ENCODE measurements around the gene CAMTA1.

Gene CAMTA1

GRCh38 chr1:7652061-7652460 is 866.8 kb downstream of the CAMTA1 start:
- H3K36me3 ChIP-seq (ENCODE audit: control insufficient read depth, insufficient read depth, low read length), result no peaks in the 10 kb centered on the region
- no peak overlapping the region for H3K9ac ChIP-seq (ENCODE audit: low read depth, low read length)
- no peaks in the 10 kb centered on the region for H3K4me1 ChIP-seq (ENCODE audit: control insufficient read depth, insufficient read depth, low read length)
- H3K27me3 ChIP-seq (ENCODE audit: control insufficient read depth, insufficient read depth, low read length), result no peaks in the 10 kb centered on the region
- H3K9me3 ChIP-seq (ENCODE audit: control insufficient read depth, insufficient read depth, low read length), result no peaks in the 10 kb centered on the region
- no peak overlapping the region for H3K4me3 ChIP-seq (ENCODE audit: low read depth, low read length)
- H3K27ac ChIP-seq (ENCODE audit: low read depth, low read length), result no peak overlapping the region

GRCh38 chr1:7652515-7653098 is 867.4 kb downstream of the CAMTA1 start:
- no peaks in the 10 kb centered on the region for H3K27me3 ChIP-seq (ENCODE audit: control insufficient read depth, insufficient read depth, low read length)
- no peaks in the 10 kb centered on the region for H3K36me3 ChIP-seq (ENCODE audit: control insufficient read depth, insufficient read depth, low read length)
- H3K27ac ChIP-seq (ENCODE audit: low read depth, low read length), result no peak overlapping the region
- no peak overlapping the region for H3K9ac ChIP-seq (ENCODE audit: low read depth, low read length)
- H3K4me1 ChIP-seq (ENCODE audit: control insufficient read depth, insufficient read depth, low read length), result no peaks in the 10 kb centered on the region
- no peak overlapping the region for H3K4me3 ChIP-seq (ENCODE audit: low read depth, low read length)
- H3K9me3 ChIP-seq (ENCODE audit: control insufficient read depth, insufficient read depth, low read length), result no peaks in the 10 kb centered on the region

GRCh38 chr1:7654725-7655124 is 869.5 kb downstream of the CAMTA1 start:
- H3K9me3 ChIP-seq (ENCODE audit: control insufficient read depth, insufficient read depth, low read length), result no peaks in the 10 kb centered on the region

GRCh38 chr1:7655354-7655753 is 870.1 kb downstream of the CAMTA1 start:
- H3K27me3 ChIP-seq (ENCODE audit: control insufficient read depth, insufficient read depth, low read length), result no peaks in the 10 kb centered on the region
- no peak overlapping the region for H3K9ac ChIP-seq (ENCODE audit: low read depth, low read length)
- H3K4me3 ChIP-seq (ENCODE audit: low read depth, low read length), result no peak overlapping the region
- H3K4me1 ChIP-seq (ENCODE audit: control insufficient read depth, insufficient read depth, low read length), result no peaks in the 10 kb centered on the region
- no peaks in the 10 kb centered on the region for H3K9me3 ChIP-seq (ENCODE audit: control insufficient read depth, insufficient read depth, low read length)
- H3K27ac ChIP-seq (ENCODE audit: low read depth, low read length), result no peak overlapping the region
- H3K36me3 ChIP-seq (ENCODE audit: control insufficient read depth, insufficient read depth, low read length), result no peaks in the 10 kb centered on the region

More at GRCh38 chr1:7654725-7655124, 869.5 kb downstream of the CAMTA1 start:
- no peak overlapping the region for H3K27ac ChIP-seq (ENCODE audit: low read depth, low read length)
- no peak overlapping the region for H3K4me3 ChIP-seq (ENCODE audit: low read depth, low read length)
- H3K9ac ChIP-seq (ENCODE audit: low read depth, low read length), result no peak overlapping the region
- H3K27me3 ChIP-seq (ENCODE audit: control insufficient read depth, insufficient read depth, low read length), result no peaks in the 10 kb centered on the region
- H3K36me3 ChIP-seq (ENCODE audit: control insufficient read depth, insufficient read depth, low read length), result no peaks in the 10 kb centered on the region
- no peaks in the 10 kb centered on the region for H3K4me1 ChIP-seq (ENCODE audit: control insufficient read depth, insufficient read depth, low read length)

- H3K4me3 ChIP-seq (ENCODE audit: low read depth, low read length), result no peak overlapping the region
- no peaks in the 10 kb centered on the region for H3K4me1 ChIP-seq (ENCODE audit: control insufficient read depth, insufficient read depth, low read length)
- no peak overlapping the region for H3K27ac ChIP-seq (ENCODE audit: low read depth, low read length)
- no peaks in the 10 kb centered on the region for H3K36me3 ChIP-seq (ENCODE audit: control insufficient read depth, insufficient read depth, low read length)
- no peaks in the 10 kb centered on the region for H3K9me3 ChIP-seq (ENCODE audit: control insufficient read depth, insufficient read depth, low read length)
- no peak overlapping the region for H3K9ac ChIP-seq (ENCODE audit: low read depth, low read length)
- no peaks in the 10 kb centered on the region for H3K27me3 ChIP-seq (ENCODE audit: control insufficient read depth, insufficient read depth, low read length)
Measured at GRCh38 chr1:7656557-7657215, 871.4 kb downstream of the CAMTA1 start.

GRCh38 chr1:7657287-7658016 is 872.2 kb downstream of the CAMTA1 start:
- no peaks in the 10 kb centered on the region for H3K4me1 ChIP-seq (ENCODE audit: control insufficient read depth, insufficient read depth, low read length)
- H3K4me3 ChIP-seq (ENCODE audit: low read depth, low read length), result no peak overlapping the region
- H3K36me3 ChIP-seq (ENCODE audit: control insufficient read depth, insufficient read depth, low read length), result no peaks in the 10 kb centered on the region
- H3K27me3 ChIP-seq (ENCODE audit: control insufficient read depth, insufficient read depth, low read length), result no peaks in the 10 kb centered on the region
- H3K27ac ChIP-seq (ENCODE audit: low read depth, low read length), result no peak overlapping the region
- H3K9me3 ChIP-seq (ENCODE audit: control insufficient read depth, insufficient read depth, low read length), result no peaks in the 10 kb centered on the region
- no peak overlapping the region for H3K9ac ChIP-seq (ENCODE audit: low read depth, low read length)

- no peak overlapping the region for H3K4me3 ChIP-seq (ENCODE audit: low read depth, low read length)
- no peak overlapping the region for H3K27ac ChIP-seq (ENCODE audit: low read depth, low read length)
- no peak overlapping the region for H3K9ac ChIP-seq (ENCODE audit: low read depth, low read length)
- H3K36me3 ChIP-seq (ENCODE audit: control insufficient read depth, insufficient read depth, low read length), result no peaks in the 10 kb centered on the region
- H3K9me3 ChIP-seq (ENCODE audit: control insufficient read depth, insufficient read depth, low read length), result no peaks in the 10 kb centered on the region
- no peaks in the 10 kb centered on the region for H3K4me1 ChIP-seq (ENCODE audit: control insufficient read depth, insufficient read depth, low read length)
- H3K27me3 ChIP-seq (ENCODE audit: control insufficient read depth, insufficient read depth, low read length), result no peaks in the 10 kb centered on the region
Measured at GRCh38 chr1:7658099-7658498, 872.8 kb downstream of the CAMTA1 start.

- Histone ChIP-seq H3K4me1 (ENCODE audit: control insufficient read depth, insufficient read depth, low read length) (no peaks in the 10 kb centered on the region), H3K36me3 (ENCODE audit: control insufficient read depth, insufficient read depth, low read length) (no peaks in the 10 kb centered on the region), H3K4me3 (ENCODE audit: low read depth, low read length) (no peak overlapping the region), H3K27me3 (ENCODE audit: control insufficient read depth, insufficient read depth, low read length) (no peaks in the 10 kb centered on the region), H3K9ac (ENCODE audit: low read depth, low read length) (no peak overlapping the region), H3K27ac (ENCODE audit: low read depth, low read length) (no peak overlapping the region), H3K9me3 (ENCODE audit: control insufficient read depth, insufficient read depth, low read length) (no peaks in the 10 kb centered on the region)
Measured at GRCh38 chr1:7659514-7659913, 874.3 kb downstream of the CAMTA1 start.

GRCh38 chr1:7663451-7664146 is 878.3 kb downstream of the CAMTA1 start:
- no peaks in the 10 kb centered on the region for H3K27me3 ChIP-seq (ENCODE audit: control insufficient read depth, insufficient read depth, low read length)
- H3K27ac ChIP-seq (ENCODE audit: low read depth, low read length), result no peak overlapping the region
- no peaks in the 10 kb centered on the region for H3K9me3 ChIP-seq (ENCODE audit: control insufficient read depth, insufficient read depth, low read length)
- H3K4me3 ChIP-seq (ENCODE audit: low read depth, low read length), result no peak overlapping the region
- H3K9ac ChIP-seq (ENCODE audit: low read depth, low read length), result no peak overlapping the region
- peaks cover 7% of the 10 kb centered on the region for H3K4me1 ChIP-seq (ENCODE audit: control insufficient read depth, insufficient read depth, low read length)
- H3K36me3 ChIP-seq (ENCODE audit: control insufficient read depth, insufficient read depth, low read length), result no peaks in the 10 kb centered on the region

- H3K36me3 ChIP-seq (ENCODE audit: control insufficient read depth, insufficient read depth, low read length), result no peaks in the 10 kb centered on the region
- H3K9me3 ChIP-seq (ENCODE audit: control insufficient read depth, insufficient read depth, low read length), result no peaks in the 10 kb centered on the region
- H3K9ac ChIP-seq (ENCODE audit: low read depth, low read length), result no peak overlapping the region
- no peaks in the 10 kb centered on the region for H3K27me3 ChIP-seq (ENCODE audit: control insufficient read depth, insufficient read depth, low read length)
- peaks cover 10% of the 10 kb centered on the region for H3K4me1 ChIP-seq (ENCODE audit: control insufficient read depth, insufficient read depth, low read length)
- no peak overlapping the region for H3K4me3 ChIP-seq (ENCODE audit: low read depth, low read length)
- no peak overlapping the region for H3K27ac ChIP-seq (ENCODE audit: low read depth, low read length)
Measured at GRCh38 chr1:7664147-7664892, 879.1 kb downstream of the CAMTA1 start.

Data from HUES48 (cell line).